ENCODE data around the gene NCAM1. TPM values are rescaled to one million over a fixed set of nuclear protein-coding genes. Genes with fewer than 3 reads are reported as not detected.
"Not testable (repeated sequence)": the region's sequence is repeated elsewhere in the genome, so short reads cannot be mapped to it uniquely, and the experiment has no call there.

NCAM1 gene
- 244 TPM for total RNA-seq
- long read RNA-seq, transcript NCAM1-211 (2 exons, 565 nt) = major isoform, 7 of 81 reads
- long read RNA-seq, partial matches to known transcripts = 6 of 81 reads
- long read RNA-seq, other reads (novel, unspliced or antisense) = 68 of 81 reads

- ATAC-seq (peak; percentile 73), DNase-seq (peak; percentile 89)
- intact Hi-C loops (cut with micrococcal nuclease) = no loop called here
These were observed at the start of gene NCAM1 for GRCh38 chr11:112961146-112961668. Gene NCAM1 (plus strand): TSS chr11:112961420.

- no peak for DNase-seq
- intact Hi-C loops (cut with micrococcal nuclease) = no loop called here
These were observed 38.6 kb upstream of the NCAM1 start for GRCh38 chr11:112922606-112923005.

GRCh38 chr11:112924836-112925235 lies 36.4 kb upstream of the NCAM1 start:
- DNase-seq; ATAC-seq; intact Hi-C loops (cut with micrococcal nuclease): not testable (repeated sequence)

More at GRCh38 chr11:112922606-112923005, 38.6 kb upstream of the NCAM1 start:
- no peak for ATAC-seq

- ATAC-seq = no peak
- intact Hi-C loops (cut with micrococcal nuclease) = no loop called here
- DNase-seq = no peak
These were observed 35.5 kb upstream of the NCAM1 start for GRCh38 chr11:112925516-112926310.

GRCh38 chr11:112928136-112928535 lies 33.1 kb upstream of the NCAM1 start:
- intact Hi-C loops (cut with micrococcal nuclease) = no loop called here
- no peak for DNase-seq
- no peak for ATAC-seq

GRCh38 chr11:112929432-112929831 lies 31.8 kb upstream of the NCAM1 start:
- ATAC-seq (peak; percentile 51), DNase-seq (no peak)
- intact Hi-C loops (cut with micrococcal nuclease) = no loop called here

- ATAC-seq = no peak
- intact Hi-C loops (cut with micrococcal nuclease) = no loop called here
These were observed 29.5 kb upstream of the NCAM1 start for GRCh38 chr11:112931703-112932102.

GRCh38 chr11:112932593-112932992 lies 28.6 kb upstream of the NCAM1 start:
- intact Hi-C loops (cut with micrococcal nuclease) = no loop called here
- ATAC-seq = peak; percentile 37
- no peak for DNase-seq

More at GRCh38 chr11:112931703-112932102, 29.5 kb upstream of the NCAM1 start:
- DNase-seq = no peak

GRCh38 chr11:112933970-112934369 lies 27.2 kb upstream of the NCAM1 start:
- ATAC-seq (no peak), DNase-seq (no peak)
- intact Hi-C loops (cut with micrococcal nuclease) = no loop called here

GRCh38 chr11:112941104-112941503 lies 20.1 kb upstream of the NCAM1 start:
- ATAC-seq (no peak), DNase-seq (no peak)
- intact Hi-C loops (cut with micrococcal nuclease) = no loop called here

- ATAC-seq (peak; percentile 93), DNase-seq (no peak)
- intact Hi-C loops (cut with micrococcal nuclease) = no loop called here
These were observed 18.1 kb upstream of the NCAM1 start for GRCh38 chr11:112942966-112943643.

GRCh38 chr11:112946866-112947265 lies 14.4 kb upstream of the NCAM1 start:
- DNase-seq (no peak), ATAC-seq (no peak)
- intact Hi-C loops (cut with micrococcal nuclease) = no loop called here

GRCh38 chr11:112949781-112950575 lies 11.2 kb upstream of the NCAM1 start:
- DNase-seq (peak; percentile 66), ATAC-seq (peak; percentile 97)
- intact Hi-C loops (cut with micrococcal nuclease) = no loop called here

GRCh38 chr11:112958670-112959069 lies 2.5 kb upstream of the NCAM1 start:
- DNase-seq (no peak), ATAC-seq (no peak)
- intact Hi-C loops (cut with micrococcal nuclease) = no loop called here

GRCh38 chr11:112961751-112962578 lies 745 bp downstream of the NCAM1 start:
- ATAC-seq (peak; percentile 42), DNase-seq (peak; percentile 59)
- intact Hi-C loops (cut with micrococcal nuclease) = no loop called here

- ATAC-seq (peak; percentile 85), DNase-seq (peak; percentile 89)
- intact Hi-C loops (cut with micrococcal nuclease) = no loop called here
These were observed 1.6 kb downstream of the NCAM1 start for GRCh38 chr11:112962579-112963367.

- ATAC-seq (peak; percentile 30), DNase-seq (no peak)
- intact Hi-C loops (cut with micrococcal nuclease) = no loop called here
These were observed 2.2 kb downstream of the NCAM1 start for GRCh38 chr11:112963368-112963955.

Data from left ventricle myocardium superior (tissue), 1 donor.